Measurements from ENCODE around the gene GIPC2.
"Not testable (repeated sequence)": the region's sequence is repeated elsewhere in the genome, so short reads cannot be mapped to it uniquely, and the experiment has no call there.

The GIPC2 gene, protein sequence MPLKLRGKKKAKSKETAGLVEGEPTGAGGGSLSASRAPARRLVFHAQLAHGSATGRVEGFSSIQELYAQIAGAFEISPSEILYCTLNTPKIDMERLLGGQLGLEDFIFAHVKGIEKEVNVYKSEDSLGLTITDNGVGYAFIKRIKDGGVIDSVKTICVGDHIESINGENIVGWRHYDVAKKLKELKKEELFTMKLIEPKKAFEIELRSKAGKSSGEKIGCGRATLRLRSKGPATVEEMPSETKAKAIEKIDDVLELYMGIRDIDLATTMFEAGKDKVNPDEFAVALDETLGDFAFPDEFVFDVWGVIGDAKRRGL

DNA sequence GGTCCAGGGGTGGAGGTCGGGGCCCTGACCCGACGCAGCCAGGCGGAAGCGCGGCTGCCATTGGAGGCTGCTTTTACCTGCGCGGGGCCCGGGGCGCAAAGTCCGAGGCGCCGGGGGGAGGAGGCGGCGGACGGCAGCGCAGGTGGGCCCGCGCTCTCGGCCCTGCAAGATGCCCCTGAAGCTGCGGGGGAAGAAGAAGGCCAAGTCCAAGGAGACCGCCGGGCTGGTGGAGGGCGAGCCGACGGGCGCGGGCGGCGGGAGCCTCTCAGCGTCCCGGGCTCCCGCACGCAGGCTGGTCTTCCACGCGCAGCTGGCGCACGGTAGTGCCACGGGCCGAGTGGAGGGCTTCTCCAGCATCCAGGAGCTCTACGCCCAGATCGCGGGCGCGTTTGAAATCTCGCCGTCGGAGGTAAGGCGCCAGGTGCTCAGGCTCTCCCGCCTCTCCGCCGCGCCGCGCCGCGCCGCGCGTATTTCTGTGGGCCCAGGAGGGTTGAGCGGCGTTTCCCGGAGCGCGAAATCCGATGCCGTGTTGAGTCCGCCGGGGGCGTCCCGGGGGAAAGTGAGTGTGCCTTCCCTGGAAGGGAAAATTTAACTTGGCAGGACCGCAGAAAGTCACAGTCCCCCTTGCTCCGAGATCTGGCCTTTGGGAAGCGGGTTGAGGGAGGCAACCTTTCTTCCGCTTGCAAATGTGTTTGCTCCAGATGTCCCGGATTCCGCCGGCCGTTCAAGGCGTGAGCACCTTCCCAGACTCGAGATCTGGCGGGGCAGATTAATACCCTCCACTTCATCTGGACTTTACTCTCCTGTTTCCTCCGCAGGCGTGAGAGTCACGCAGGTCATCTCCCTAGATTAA is at the start of gene GIPC2:
TSS of gene GIPC2 (plus strand) at position 41 of the 853 bp plus-strand sequence. CDS start at position 170, 129 bp downstream.
- DNase-seq (ENCODE audit: low read depth in 2 of 2), result no peak

DNA sequence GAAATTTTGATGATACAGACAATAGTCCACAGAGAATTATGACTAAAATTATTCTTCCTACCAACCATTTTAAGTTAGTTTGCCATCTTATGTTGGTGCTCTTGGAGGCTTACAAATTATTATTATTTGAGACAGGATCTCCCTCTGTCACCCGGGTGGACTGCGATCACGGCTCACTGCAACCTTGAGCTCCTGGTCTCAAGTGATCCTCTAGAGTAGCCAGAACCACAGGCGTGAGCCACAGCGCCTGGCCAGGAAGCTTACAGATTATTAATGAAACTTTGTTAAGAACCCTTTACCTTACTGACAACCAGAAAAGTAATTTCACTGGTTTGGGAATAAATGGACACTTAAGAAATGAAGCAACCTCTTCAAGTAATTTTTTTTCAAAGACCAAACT is 49.0 kb upstream of the GIPC2 start:
- no peak for DNase-seq (ENCODE audit: low read depth in 2 of 2)

DNA sequence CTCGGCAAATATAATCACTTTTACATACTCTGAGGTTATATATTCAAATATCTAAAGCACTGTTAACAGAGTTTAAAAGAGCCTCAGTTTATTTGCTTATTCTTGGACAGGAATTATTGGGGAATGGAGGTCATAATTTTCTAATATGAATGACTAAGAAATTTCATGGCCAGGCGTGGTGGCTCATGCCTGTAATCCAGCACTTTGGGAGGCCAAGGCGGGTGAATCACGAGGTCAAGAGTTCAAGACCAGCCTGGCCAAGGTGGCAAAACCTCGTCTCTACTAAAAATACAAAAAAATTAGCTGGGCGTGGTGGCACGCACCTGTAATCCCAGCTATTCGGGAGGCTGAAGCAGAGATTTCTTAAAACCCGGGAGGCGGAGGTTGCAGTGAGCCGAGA is 45.2 kb upstream of the GIPC2 start:
- not testable (repeated sequence) for DNase-seq (ENCODE audit: low read depth in 2 of 2)

DNA sequence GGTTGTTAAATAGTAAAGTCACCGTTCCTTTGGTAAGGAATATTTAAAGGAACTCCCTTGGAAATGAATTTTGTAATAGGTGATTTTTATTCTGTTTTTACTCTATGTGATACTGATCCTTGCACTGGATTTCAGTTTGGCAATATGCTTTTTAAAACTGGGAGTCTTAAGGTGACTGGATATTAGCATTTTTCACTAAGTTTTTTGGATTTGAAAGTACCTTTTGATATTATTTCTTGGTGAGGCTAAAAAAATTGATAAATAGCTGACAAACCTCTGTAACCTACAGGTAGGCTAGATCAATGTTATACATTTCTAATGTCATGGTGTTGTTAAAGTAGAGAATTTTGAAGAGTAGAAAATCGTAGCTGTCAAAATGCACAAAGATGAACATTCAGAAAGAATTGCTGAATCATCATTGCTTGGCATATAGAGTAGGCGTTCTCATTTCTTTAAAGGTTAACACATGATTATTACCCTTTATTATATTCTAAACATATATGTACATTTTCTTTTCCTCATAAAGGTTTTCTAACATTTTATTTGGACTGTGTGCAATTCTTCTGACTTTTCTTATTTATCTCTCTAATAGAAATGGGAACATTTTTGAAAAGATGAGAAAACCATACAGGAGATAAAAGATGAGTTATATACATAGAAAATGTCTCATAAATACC is 42.6 kb upstream of the GIPC2 start:
- DNase-seq (ENCODE audit: low read depth in 2 of 2), result no peak

DNA sequence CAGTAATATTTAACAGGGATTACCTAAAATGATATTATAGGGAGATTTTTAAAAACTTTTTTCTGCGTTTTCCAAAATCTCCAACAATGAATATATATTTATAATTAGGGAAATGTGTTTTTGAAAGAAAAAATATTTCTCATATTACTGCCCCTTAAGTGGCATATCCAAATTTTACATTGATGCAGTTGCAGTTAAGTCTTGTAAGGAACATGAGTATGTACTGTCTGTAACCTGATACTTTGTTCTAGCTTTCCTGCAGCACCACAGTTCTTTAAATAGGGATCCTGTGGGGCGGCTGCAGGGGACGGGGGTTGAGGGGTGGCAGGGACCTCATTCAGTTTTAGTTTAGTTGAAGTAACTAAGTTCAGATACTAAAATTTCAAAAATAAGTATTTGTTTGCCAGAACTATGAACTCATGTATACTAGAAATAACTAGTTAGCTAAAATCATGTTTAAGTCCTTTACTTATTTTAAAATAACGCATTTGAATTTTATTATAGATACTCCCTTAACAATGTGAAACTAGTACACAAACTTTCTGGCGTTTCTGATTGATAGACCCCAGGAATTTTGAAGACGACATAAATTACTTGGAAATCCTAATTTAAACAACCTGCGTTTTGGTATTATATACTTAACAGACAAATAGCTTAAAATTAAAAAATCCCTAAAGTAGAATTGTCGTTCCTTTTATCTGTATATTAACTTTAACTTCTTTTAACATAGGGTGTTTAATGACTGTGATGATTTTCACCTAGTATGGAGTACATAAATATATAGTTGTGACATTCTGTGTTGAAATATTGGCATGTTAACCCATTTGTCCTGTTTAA is 41.7 kb upstream of the GIPC2 start:
- DNase-seq (ENCODE audit: low read depth in 2 of 2), result no peak

DNA sequence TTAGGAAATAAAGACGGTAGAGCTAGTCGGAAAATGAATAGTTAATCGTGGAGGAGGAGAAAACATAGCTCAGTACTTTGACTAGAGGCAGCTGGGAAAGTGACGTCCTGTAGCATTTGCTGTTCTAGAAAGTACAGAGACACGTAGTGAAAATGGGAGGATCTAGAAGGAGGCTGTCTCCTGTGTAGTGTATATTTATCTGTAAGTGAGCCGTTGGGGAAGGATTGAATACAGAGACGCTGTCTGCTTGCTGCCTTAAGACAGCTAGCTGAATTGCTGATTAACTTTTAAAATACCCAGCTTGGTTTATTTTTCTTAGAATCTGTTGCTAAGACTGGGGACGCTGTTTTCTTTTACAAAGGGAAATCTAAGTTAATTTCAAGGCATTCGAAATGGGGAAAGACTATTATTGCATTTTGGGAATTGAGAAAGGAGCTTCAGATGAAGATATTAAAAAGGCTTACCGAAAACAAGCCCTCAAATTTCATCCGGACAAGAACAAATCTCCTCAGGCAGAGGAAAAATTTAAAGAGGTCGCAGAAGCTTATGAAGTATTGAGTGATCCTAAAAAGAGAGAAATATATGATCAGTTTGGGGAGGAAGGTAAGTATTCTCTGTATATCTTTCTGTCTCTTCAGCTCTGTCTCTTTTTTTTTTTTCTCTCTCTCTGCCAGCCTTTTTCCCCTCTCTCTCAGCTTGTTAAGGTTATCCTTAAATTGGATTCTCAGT is 40.9 kb upstream of the GIPC2 start, which contains the start of gene DNAJB4:
TSS of gene DNAJB4 (plus strand) at position 221 of the 729 bp plus-strand sequence. CDS start at position 393, 172 bp downstream.
- peak in 1 of 2 donors; percentile 53 for DNase-seq (ENCODE audit: low read depth in 2 of 2)

DNA sequence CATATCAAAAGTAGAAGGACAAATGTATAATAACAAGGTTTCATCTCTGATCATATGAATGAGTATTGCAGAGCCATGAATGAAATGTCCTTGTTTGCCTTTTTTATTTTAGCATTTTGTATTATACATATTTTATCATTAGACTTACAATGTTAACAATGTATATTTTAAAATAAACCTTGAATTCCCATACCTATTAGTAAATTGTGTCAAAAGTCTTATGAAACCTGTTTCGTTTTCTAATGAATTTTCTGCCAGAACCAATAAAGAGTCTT is 40.4 kb upstream of the GIPC2 start:
- no peak for DNase-seq (ENCODE audit: low read depth in 2 of 2)

DNA sequence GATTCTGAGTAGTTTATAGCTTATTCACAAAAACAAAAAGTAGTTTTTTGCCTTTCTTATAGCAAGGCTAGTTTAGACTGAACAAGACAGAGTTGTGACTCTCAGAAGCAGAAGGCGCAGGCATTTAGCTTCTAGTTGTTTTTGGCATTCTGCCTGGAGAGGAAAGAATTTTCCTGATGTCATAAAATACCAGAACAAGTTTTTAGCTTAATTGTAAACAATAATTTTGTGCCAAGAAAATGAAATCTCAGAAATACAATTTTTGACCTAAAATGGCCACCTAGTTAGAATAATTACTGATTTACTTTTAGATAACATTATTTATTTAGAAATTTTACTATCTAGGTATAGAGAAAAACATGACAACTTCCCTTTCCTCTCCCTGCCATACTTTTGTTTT is 40.0 kb upstream of the GIPC2 start:
- DNase-seq (ENCODE audit: low read depth in 2 of 2), result no peak

DNA sequence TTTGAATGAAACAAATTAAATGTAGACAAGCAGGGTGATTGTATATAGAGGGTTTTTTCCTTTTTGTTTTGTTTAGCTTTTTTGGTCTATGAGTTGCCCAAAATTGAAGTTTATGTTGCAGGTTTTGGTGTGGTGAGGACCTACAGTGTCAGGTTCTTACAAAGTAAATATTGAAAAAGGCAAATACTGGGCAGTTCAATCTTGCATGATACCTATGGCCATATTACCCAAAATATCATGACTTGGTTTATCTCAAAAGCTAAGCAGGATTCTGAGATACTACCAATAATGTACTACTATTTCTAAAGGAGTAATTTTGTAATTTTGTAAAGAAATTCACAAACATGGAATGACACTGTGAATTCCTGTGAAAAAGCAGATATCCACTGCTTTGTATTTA is 39.2 kb upstream of the GIPC2 start:
- no peak for DNase-seq (ENCODE audit: low read depth in 2 of 2)

DNA sequence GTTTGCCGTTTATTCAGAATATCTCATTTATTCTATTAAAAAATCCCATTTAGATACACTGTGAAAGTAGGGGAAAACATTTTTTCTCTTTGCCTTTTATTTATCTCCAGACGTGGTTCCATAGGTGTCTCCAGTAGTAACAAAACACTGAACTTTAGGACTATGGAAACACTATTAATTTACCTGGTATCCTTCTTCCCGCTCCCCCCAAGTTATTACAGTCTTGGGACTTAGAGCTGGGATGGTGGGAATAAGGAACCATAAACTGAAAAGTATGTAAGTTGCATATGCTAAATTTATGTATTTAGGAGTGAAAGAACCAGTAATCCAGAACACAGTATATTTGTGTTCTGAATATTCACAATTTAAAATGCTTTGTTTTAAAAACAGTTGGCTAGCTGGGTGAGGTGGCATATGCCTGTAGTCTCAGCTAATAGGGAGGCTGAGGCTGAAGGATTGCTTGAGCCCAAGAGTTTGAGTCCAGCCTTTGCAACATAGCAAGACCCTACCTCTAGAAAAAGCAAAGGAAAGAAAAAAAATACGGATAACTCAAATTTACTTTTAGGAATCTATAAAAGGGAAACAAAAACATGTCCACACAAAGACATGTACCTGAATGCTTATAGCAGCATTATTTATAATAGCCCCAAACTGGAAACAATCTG is 38.0 kb upstream of the GIPC2 start:
- DNase-seq (ENCODE audit: low read depth in 2 of 2), result no peak

DNA sequence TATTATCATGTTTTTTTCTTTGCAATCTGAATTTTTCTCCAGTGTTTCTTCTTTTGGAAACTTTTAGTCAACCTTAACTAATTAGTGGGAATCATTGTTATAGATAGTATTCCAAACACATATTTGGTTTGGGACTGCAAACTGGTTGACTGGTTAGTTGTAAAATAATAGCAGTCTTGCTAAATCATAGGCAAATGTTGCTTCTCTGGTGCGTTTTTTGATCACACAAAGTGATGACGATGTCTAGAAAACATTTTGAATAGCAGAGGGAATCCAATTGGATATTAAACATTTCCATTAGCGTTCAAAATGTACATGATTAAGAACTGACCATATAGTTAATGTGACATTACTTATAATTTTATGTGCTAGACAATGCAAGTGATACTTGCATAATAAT is 36.5 kb upstream of the GIPC2 start:
- no peak for DNase-seq (ENCODE audit: low read depth in 2 of 2)

DNA sequence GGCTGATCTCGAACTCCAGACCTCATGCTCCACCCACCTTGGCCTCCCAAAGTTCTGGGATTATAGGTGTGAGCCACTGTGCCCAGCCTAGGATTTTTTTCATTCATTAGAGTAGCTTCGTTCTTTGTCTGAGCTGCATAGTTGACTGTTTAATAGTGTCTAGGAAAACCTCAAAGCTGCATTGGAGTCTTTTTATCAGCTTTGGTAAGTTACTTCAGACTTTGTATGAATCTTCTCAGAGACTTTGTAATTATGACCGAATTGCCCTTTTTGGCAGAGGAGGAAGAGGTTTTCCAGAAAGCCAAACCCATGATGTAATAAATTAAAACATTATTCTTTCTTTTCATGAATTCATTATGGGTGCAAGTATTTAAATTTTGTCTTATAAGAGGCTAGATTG is 35.9 kb upstream of the GIPC2 start:
- no peak for DNase-seq (ENCODE audit: low read depth in 2 of 2)

DNA sequence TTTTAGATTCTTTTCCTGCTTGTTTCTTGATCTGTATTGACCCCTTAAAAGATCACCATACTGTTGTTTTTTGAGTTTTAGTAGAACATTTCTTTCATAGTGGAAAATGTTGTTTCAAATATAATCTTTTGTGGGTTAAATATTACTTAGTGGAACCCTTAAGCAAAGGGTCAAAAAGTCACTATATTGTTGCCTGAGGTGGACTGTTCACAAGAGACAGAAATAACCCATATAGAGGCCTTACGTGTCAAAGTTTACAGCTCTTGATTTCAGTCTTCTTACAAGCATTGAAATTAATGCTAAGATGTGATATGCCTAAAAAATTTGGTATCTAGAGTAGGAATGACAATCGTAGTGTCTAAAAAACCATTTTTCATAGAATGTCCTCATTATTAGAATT is 34.7 kb upstream of the GIPC2 start:
- DNase-seq (ENCODE audit: low read depth in 2 of 2), result no peak

DNA sequence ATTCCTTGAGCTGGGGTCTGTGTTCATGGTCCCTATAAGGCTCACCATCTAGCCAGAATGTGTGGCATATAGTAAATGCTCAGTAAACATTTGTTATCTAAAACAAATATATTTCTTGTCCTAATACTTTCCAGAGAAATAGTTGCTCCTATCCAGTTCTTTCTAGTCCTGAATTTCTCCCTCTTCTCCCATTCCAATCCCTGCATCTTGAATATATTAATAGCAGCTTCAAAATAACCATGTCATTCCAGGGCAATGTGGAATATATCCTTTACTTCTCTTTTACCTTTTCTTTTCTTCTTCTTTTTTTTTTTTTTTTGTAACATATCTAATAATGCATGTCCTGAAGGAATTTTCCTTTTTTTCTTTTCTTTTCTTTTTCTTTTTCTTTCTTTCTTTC is 30.6 kb upstream of the GIPC2 start:
- no peak for DNase-seq (ENCODE audit: low read depth in 2 of 2)

DNA sequence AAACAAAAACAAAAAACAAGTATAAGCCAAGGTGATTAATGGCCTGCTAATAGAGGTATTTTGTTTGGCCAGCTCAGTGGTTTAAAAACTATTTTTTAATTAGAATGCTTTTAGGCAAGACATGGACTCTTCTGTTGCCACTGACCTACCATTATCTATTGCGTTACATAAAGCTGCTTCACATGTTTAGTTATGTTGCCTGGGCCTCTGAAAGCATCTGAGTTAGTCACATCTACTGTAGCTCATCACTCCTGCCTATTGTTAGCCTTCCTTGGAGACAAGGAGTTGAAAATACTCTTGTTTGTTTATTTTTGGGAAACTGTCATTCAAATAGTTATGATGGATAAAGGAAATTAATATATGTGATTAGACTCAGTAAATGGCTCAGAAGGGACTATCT is 26.7 kb upstream of the GIPC2 start:
- no peak for DNase-seq (ENCODE audit: low read depth in 2 of 2)

DNA sequence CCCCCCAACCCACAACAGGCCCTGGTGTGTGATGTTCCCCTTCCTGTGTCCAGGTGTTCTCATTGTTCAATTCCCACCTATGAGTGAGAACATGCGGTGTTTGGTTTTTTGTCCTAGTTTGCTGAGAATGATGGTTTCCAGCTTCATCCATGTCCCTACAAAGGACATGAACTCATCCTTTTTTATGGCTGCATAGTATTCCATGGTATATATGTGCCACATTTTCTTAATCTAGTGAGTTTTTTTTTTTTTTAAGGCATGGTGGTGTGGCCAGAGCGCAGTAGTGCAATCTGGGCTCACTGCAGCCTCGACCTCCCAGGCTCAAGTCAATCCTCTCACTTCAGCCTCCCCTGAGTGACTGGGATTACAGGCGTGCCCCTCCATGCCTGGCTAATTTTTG is 24.6 kb upstream of the GIPC2 start:
- DNase-seq (ENCODE audit: low read depth in 2 of 2), result not testable (repeated sequence)

DNA sequence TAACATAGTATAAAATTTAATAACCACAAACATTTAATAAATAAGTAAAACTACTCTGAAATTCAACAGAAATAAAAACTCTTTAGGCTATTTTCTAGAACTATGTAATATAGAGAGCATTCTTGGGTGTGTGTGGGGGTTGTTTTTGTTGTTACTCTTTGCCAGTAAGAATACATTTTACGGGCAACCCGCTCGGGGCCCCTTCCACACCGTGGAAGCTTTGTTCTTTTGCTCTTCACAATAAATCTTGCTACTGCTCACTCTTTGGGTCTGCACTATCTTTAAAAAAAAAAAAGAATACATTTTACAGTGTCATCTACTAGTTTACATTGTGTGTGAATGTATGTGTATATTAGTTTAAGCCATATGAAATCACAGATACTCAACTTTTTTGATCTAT is 16.0 kb upstream of the GIPC2 start:
- no peak for DNase-seq (ENCODE audit: low read depth in 2 of 2)

DNA sequence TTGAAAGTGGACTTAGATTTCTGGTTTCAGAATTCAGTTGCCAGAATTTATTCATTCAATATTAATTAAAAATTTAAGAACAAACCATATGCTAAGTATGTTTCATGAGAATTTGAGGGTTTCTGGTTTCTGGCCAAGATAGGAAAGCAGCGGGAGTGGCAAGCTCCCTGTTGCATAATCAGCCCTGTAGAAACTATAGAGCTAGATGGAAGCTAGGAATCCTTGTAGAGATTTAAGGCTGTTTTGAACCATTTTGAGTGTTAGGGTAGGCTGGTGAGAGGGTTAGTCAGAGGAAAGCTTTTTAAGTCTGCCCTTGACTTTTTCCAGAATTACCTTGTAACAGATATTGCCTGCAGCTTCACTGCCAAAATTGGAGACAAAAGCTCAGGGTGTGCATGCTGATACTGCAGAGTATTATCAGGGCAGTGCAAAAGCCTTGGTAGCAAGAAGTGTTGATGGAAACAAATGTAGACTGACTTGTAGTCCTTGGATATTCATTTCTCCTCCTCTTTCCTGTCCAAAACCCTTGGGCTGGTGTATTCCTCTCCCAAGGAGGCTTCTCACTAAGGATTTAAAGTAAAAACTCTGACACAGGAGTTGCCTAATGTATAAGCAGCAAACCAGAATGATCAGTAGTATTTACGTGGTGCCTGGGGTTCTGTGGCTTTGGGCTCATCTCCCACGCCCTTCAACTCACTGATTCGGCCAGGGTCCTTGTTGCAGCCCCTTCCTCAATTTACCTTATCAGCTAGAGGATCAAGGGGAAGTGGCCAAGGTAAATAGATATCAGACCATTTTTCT is 12.6 kb upstream of the GIPC2 start:
- DNase-seq (ENCODE audit: low read depth in 2 of 2), result no peak

DNA sequence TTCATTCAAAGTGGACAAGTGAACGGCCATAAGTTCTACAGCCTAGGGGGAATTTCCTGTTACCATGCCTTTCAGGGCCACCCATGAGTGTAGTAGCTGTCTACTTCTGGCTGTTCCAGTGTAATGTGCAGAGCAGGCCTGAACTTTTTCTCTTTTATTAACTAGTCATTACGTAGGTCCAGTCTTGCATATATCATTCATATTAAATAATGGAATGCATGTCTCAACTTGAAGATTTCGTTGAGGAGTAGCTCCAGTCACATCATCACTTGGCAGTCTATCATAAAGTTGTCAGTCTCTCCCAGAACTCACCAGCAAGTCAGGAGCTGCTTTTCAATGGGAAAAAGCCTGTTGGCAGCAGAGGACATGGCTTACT is 12.0 kb upstream of the GIPC2 start:
- no peak for DNase-seq (ENCODE audit: low read depth in 2 of 2)

DNA sequence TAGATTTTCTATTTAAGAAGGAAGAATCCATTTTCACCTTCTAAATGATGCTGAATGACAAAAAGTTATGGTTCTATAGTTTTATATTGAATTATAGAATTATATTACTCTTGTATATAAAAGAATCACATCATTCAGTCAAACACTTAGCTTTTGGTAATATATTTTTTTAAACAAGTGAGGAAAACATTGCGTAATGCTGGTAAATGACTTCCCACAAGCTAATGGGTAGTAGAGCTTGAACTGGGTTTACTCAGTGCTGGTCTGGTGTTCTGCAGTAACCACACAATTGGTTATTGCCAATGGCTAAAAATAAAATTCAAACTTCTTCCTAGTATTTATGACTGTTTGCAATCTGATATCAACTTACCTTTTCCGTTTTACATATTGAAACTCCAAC is 10.6 kb upstream of the GIPC2 start:
- no peak for DNase-seq (ENCODE audit: low read depth in 2 of 2)

Measured in activated CD8-positive, alpha-beta memory T cell treated with anti-CD3 and anti-CD28 coated beads for 4 hours (primary cell).